Upper lobe of left lung (tissue), 6 donors: ENCODE measurements around the gene ZNF433. TPM values are rescaled to one million over a fixed set of nuclear protein-coding genes. Genes with fewer than 3 reads are reported as not detected.

ENCODE experiments used
- ATAC-seq, 2 donors: fragments of 200-7000 bp; cut with Tn5 transposase; one replicate each; pipeline ENCODE4 v1.9.1; 2022; ENCODE audit warnings: mild to moderate bottlenecking in 2 of 2, moderate library complexity in 2 of 2; ENCODE audit not compliant: low FRiP score in 2 of 2
- DNase-seq, 2 donors: peaks; one replicate each; pipeline ENCODE4 v3.0.0-alpha.2; 2019 to 2020
- H3K27ac ChIP-seq, 4 donors: fragments of 200-600 bp; sonication (generic); one replicate each; pipeline ENCODE4 v1.5.1; 2016 to 2019
- H3K27me3 ChIP-seq, 4 donors: fragments of 200-600 bp; sonication (generic); one replicate each; pipeline ENCODE4 v1.5.1; 2017 to 2019
- H3K36me3 ChIP-seq, 4 donors: fragments of 200-600 bp; sonication (generic); one replicate each; pipeline ENCODE4 v1.5.1; 2016 to 2019
- H3K4me1 ChIP-seq, 4 donors: fragments of 200-600 bp; sonication (generic); one replicate each; pipeline ENCODE4 v1.5.1; 2018 to 2019
- H3K4me3 ChIP-seq, 4 donors: fragments of 200-600 bp; sonication (generic); one replicate each; pipeline ENCODE4 v1.5.1; 2017 to 2019; ENCODE audit warnings: mild to moderate bottlenecking in 2 of 4, moderate library complexity in 1 of 4
- H3K9me3 ChIP-seq, 4 donors: fragments of 200-600 bp; sonication (generic); one replicate each; pipeline ENCODE4 v1.5.1; 2018 to 2019
- CTCF ChIP-seq, 6 experiments: fragments of 450-650 bp in 4 of 6; fragments of 200-600 bp in 2 of 6; sonication (generic) in 2 of 6; IDR thresholded peaks; one replicate each; pipeline ENCODE4 v1.5.1; 2016 to 2019; ENCODE audit warnings: antibody characterized with exemption in 6 of 6
- EP300 ChIP-seq, 4 donors: sonication (generic); formaldehyde crosslinking; IDR thresholded peaks; one replicate each; pipeline ENCODE4 v1.5.1; 2017; ENCODE audit warnings: antibody characterized with exemption in 4 of 4, control low read depth in 2 of 4
- POLR2A ChIP-seq, 4 donors: fragments of 450-650 bp; IDR thresholded peaks; one replicate each; pipeline ENCODE4 v1.5.1; 2016 to 2017; ENCODE audit warnings: antibody characterized with exemption in 4 of 4, mild to moderate bottlenecking in 2 of 4
- POLR2AphosphoS5 ChIP-seq, 2 donors: sonication (generic); formaldehyde crosslinking; IDR thresholded peaks; one replicate each; pipeline ENCODE4 v1.5.1; 2017; ENCODE audit warnings: antibody characterized with exemption in 2 of 2
- WGBS, 2 donors: methylation state at CpG; one replicate each; pipeline ENCODE4 v1.1.5; 2017 to 2018; 5-methylcytosine and 5-hydroxymethylcytosine counted together
- total RNA-seq, 6 donors: library from RNA; depleted of rRNA in 4 of 6; stranded (reverse); fragments of >200 nt in 4 of 6; gene quantifications; one replicate each; pipeline versions ENCODE4 v1.1.0 to v1.2.1, GENCODE V29; 2016 to 2021
- donor health status: DM: no; HTN: no; CAD: no; lungs with moderate emphysema.
- donor health status: DM: no; HTN: yes; CAD: no; lungs with severe emphysema.

Gene ZNF433
- total RNA-seq, 6 donors from 2014 or later, result 3.7 to 12.5 (median 6.3) TPM

GRCh38 chr19:12064590-12065538, 29.4 kb upstream of the ZNF433 start, which contains the start of gene ZNF844:
TSS of gene ZNF844 (plus strand) at chr19:12064731. CDS start at chr19:12064874, 143 bp downstream.
- ATAC-seq, result peak; percentile 99 to 100
- TF ChIP-seq POLR2A (IDR thresholded peaks at IDR 0.05) (peak; percentile 17 to 95 (median 90)), EP300 (IDR thresholded peaks at IDR 0.05) (peak in 1 of 4 donors; percentile 39), POLR2AphosphoS5 (IDR thresholded peaks at IDR 0.05) (peak; percentile 90 to 99), CTCF (IDR thresholded peaks at IDR 0.05) (peak in 1 of 6 experiments; percentile 5)
- Histone ChIP-seq H3K4me1 (peaks cover 11 to 14% (median 13%) of the 10 kb centered on the region in 4 donors), H3K27ac (peak within 1 kb of the TSS; percentile 89 to 95 (median 93)), H3K4me3 (peak within 1 kb of the TSS; percentile 40 to 73 (median 68)), H3K9me3 (peaks cover 14 to 29% (median 25%) of the 10 kb centered on the region in 4 donors), H3K36me3 (peaks cover 0 to 4% (median 1%) of the 10 kb centered on the region in 4 donors), H3K27me3 (no peaks in the 10 kb centered on the region)
- 3 to 30% methylated on average over 2 to 26 of the region's 66 CpGs for WGBS, 2 donors
- peak; percentile 98 to 99 for DNase-seq

GRCh38 chr19:12055784-12056183, 20.3 kb upstream of the ZNF433 start:
- ATAC-seq (no peak), DNase-seq (no peak)
- Histone ChIP-seq H3K9me3 (no peaks in the 10 kb centered on the region), H3K27me3 (no peaks in the 10 kb centered on the region), H3K4me1 (peaks cover 5 to 25% (median 17%) of the 10 kb centered on the region in 4 donors), H3K27ac (no peak overlapping the region), H3K4me3 (no peak overlapping the region), H3K36me3 (no peaks in the 10 kb centered on the region)
- 88 to 90% methylated on average over 5 of the region's 5 CpGs for WGBS, 2 donors
- TF ChIP-seq POLR2A (IDR thresholded peaks at IDR 0.05) (no peak), POLR2AphosphoS5 (IDR thresholded peaks at IDR 0.05) (no peak), CTCF (IDR thresholded peaks at IDR 0.05) (no peak), EP300 (IDR thresholded peaks at IDR 0.05) (no peak)

GRCh38 chr19:12052497-12053169, 17.2 kb upstream of the ZNF433 start, which contains the start of gene ZNF878:
TSS of gene ZNF878 (minus strand) at chr19:12052961. CDS start at chr19:12052801, 160 bp downstream.
- Histone ChIP-seq H3K27ac (peak within 1 kb of the TSS; percentile 59 to 84 (median 66)), H3K4me3 (peak within 1 kb of the TSS; percentile 50 to 76 (median 58)), H3K4me1 (peaks cover 5 to 16% (median 9%) of the 10 kb centered on the region in 4 donors), H3K9me3 (no peaks in the 10 kb centered on the region), H3K36me3 (no peaks in the 10 kb centered on the region), H3K27me3 (no peaks in the 10 kb centered on the region)
- ATAC-seq (peak; percentile 97 to 99), DNase-seq (peak; percentile 89 to 96)
- TF ChIP-seq POLR2A (IDR thresholded peaks at IDR 0.05), result peak in 3 of 4 donors; percentile 67 to 90 (median 87)
- no peak for TF ChIP-seq EP300 (IDR thresholded peaks at IDR 0.05)
- peak; percentile 55 to 96 for TF ChIP-seq POLR2AphosphoS5 (IDR thresholded peaks at IDR 0.05)
- peak in 3 of 6 experiments; percentile 8 to 31 (median 14) for TF ChIP-seq CTCF (IDR thresholded peaks at IDR 0.05)
- 0% methylated on average over 25 to 34 of the region's 46 CpGs for WGBS, 2 donors

GRCh38 chr19:12052091-12052496, 16.6 kb upstream of the ZNF433 start:
- no peak for ATAC-seq
- Histone ChIP-seq H3K27ac (peak overlapping the region; percentile 59 to 84 (median 66)), H3K36me3 (no peaks in the 10 kb centered on the region), H3K9me3 (no peaks in the 10 kb centered on the region), H3K27me3 (no peaks in the 10 kb centered on the region), H3K4me1 (peaks cover 5 to 16% (median 9%) of the 10 kb centered on the region in 4 donors), H3K4me3 (peak overlapping the region; percentile 50 to 76 (median 58))
- WGBS, 2 donors, result 0 to 1% methylated on average over 14 of the region's 14 CpGs
- TF ChIP-seq POLR2A (IDR thresholded peaks at IDR 0.05) (no peak), CTCF (IDR thresholded peaks at IDR 0.05) (no peak), EP300 (IDR thresholded peaks at IDR 0.05) (no peak), POLR2AphosphoS5 (IDR thresholded peaks at IDR 0.05) (no peak)
- DNase-seq, result no peak
